GM12878 (cell line): ENCODE results near the gene EIF2S1. TPM values are rescaled to one million over a fixed set of nuclear protein-coding genes. Genes with fewer than 3 reads are reported as not detected.

Source experiments
- ATAC-seq: fragments of 200-7000 bp; cut with Tn5 transposase; 3 replicates; pipeline ENCODE4 v1.9.1; 2020; ENCODE audit warnings: mild to moderate bottlenecking, moderate library complexity
- BruUV-seq: library from RNA; stranded (reverse); fragments of 400-500 nt; replicated peaks from 2 replicates; lab custom pipeline; 2021; lab: Mats Ljungman, UMichigan
- CTCF ChIA-PET: fragments of 300-600 bp; sonication (Branson Sonifier 250); formaldehyde crosslinking; extraction: SDS; loops from one replicate; lab custom pipeline; 2021; ENCODE audit warnings: inconsistent platforms; lab: Yijun Ruan, JAX
- POLR2A ChIA-PET: fragments of 350-600 bp; formaldehyde crosslinking; extraction: SDS; loops from one replicate; lab custom pipeline; 2021; ENCODE audit warnings: inconsistent platforms; lab: Charles Lee
- RAD21 ChIA-PET: fragments of 300-600 bp; sonication (Branson Sonifier 250); formaldehyde crosslinking; loops from one replicate; lab custom pipeline; 2023; ENCODE audit warnings: antibody characterized with exemption; ENCODE audit not compliant: unreplicated experiment; lab: Charles Lee
- SMC1A ChIA-PET: fragments of 300-600 bp; sonication (Branson Sonifier 250); formaldehyde crosslinking; loops from one replicate; lab custom pipeline; 2023; ENCODE audit not compliant: unreplicated experiment, uncharacterized antibody; lab: Charles Lee
- DNase-seq: peaks from one replicate; pipeline ENCODE4 v3.0.0-alpha.2; 2011; ENCODE audit warnings: low read depth, low spot score
- FAIRE-seq: peaks from 3 replicates; lab custom pipeline; 2011; peaks lifted over from hg19 to GRCh38; lab: Jason Lieb, UNC
- H2AFZ ChIP-seq: 2 replicates; pipeline ENCODE4 v1.6.0; 2011; ENCODE audit warnings: low read depth, low read length, control low read depth; ENCODE audit not compliant: control insufficient read depth
- H3K27ac ChIP-seq: 2 replicates; pipeline ENCODE4 v1.5.1; 2011; ENCODE audit warnings: control low read depth; ENCODE audit not compliant: control insufficient read depth, insufficient read depth
- H3K27me3 ChIP-seq, 2 experiments: replicated peaks in 1 of 2; 2 replicates each; pipeline versions ENCODE4 v1.6.0 to v1.6.1; 2011; ENCODE audit warnings: low read length in 1 of 2; ENCODE audit not compliant: control insufficient read depth in 2 of 2, insufficient read depth in 2 of 2
- H3K36me3 ChIP-seq, 2 experiments: 2 replicates each; pipeline ENCODE4 v1.5.1; 2011; ENCODE audit warnings: low read length in 1 of 2; ENCODE audit not compliant: control insufficient read depth in 2 of 2, insufficient read depth in 2 of 2
- H3K4me1 ChIP-seq: 2 replicates; pipeline ENCODE4 v1.6.1; 2011; ENCODE audit warnings: mild to moderate bottlenecking, low read length, moderate library complexity, mixed read lengths; ENCODE audit not compliant: control insufficient read depth, insufficient read depth
- H3K4me2 ChIP-seq: 2 replicates; pipeline ENCODE4 v1.6.0; 2011; ENCODE audit warnings: control low read depth; ENCODE audit not compliant: control insufficient read depth, insufficient read depth
- H3K4me3 ChIP-seq: fragments of 200-600 bp; sonication (generic); 2 replicates; pipeline ENCODE4 v1.5.1; 2016
- H3K79me2 ChIP-seq: 2 replicates; pipeline ENCODE4 v1.6.0; 2011; ENCODE audit warnings: low read length; ENCODE audit not compliant: control insufficient read depth, insufficient read depth
- H3K9ac ChIP-seq: 2 replicates; pipeline ENCODE4 v1.8.0; 2011; ENCODE audit warnings: low read length, control low read depth, mixed read lengths; ENCODE audit not compliant: control insufficient read depth, insufficient read depth
- H3K9me3 ChIP-seq: replicated peaks from 3 replicates; pipeline ENCODE4 v1.5.1; 2011; ENCODE audit warnings: mild to moderate bottlenecking, low read length; ENCODE audit not compliant: control insufficient read depth, insufficient read depth
- H4K20me1 ChIP-seq: 2 replicates; pipeline ENCODE4 v1.6.0; 2011; ENCODE audit not compliant: control insufficient read depth, insufficient read depth
- BHLHE40 ChIP-seq, 2 experiments: fragments of 450-650 bp in 1 of 2; IDR thresholded peaks; 2 replicates each; pipeline ENCODE4 v1.6.1; 2011 to 2017; ENCODE audit warnings: low read depth in 2 of 2, borderline replicate concordance in 1 of 2, improper control_type of control experiment in 1 of 2, low read length in 1 of 2, mild to moderate bottlenecking in 1 of 2
- CBX5 ChIP-seq: sonication (generic); IDR thresholded peaks from 2 replicates; pipeline ENCODE4 v1.6.1; 2016; ENCODE audit warnings: low read depth, moderate library complexity, mild to moderate bottlenecking, inconsistent platforms
- ESRRA ChIP-seq: IDR thresholded peaks from 2 replicates; pipeline ENCODE4 v1.6.1; 2012; ENCODE audit warnings: mild to moderate bottlenecking, low read length, improper control_type of control experiment
- GATAD2B ChIP-seq: fragments of 450-650 bp; conservative IDR thresholded peaks from 2 replicates; pipeline ENCODE4 v1.6.1; 2017; ENCODE audit warnings: low read depth, mild to moderate bottlenecking, moderate library complexity
- IKZF2 ChIP-seq, 2 experiments: fragments of 450-650 bp; IDR thresholded peaks; 2 replicates each; pipeline ENCODE4 v1.6.1; 2017; ENCODE audit warnings: mild to moderate bottlenecking in 2 of 2, moderate library complexity in 2 of 2
- KDM1A ChIP-seq: fragments of 200-600 bp; sonication (generic); IDR thresholded peaks from 2 replicates; pipeline ENCODE4 v1.6.1; 2016; ENCODE audit warnings: borderline replicate concordance
- LARP7 ChIP-seq: fragments of 450-650 bp; IDR thresholded peaks from 2 replicates; pipeline ENCODE4 v1.6.1; 2017; ENCODE audit warnings: mild to moderate bottlenecking
- NR2C1 ChIP-seq: fragments of 450-650 bp; IDR thresholded peaks from 2 replicates; pipeline ENCODE4 v1.6.1; 2017; ENCODE audit warnings: antibody characterized with exemption, mild to moderate bottlenecking, moderate library complexity
- POLR2A ChIP-seq: IDR thresholded peaks from 2 replicates; pipeline ENCODE4 v1.6.1; 2011; ENCODE audit warnings: low read depth, mild to moderate bottlenecking, low read length
- RCOR1 ChIP-seq: conservative IDR thresholded peaks from 2 replicates; pipeline ENCODE4 v1.6.1; 2012; ENCODE audit warnings: low read depth, low read length, improper control_type of control experiment
- SMARCA5 ChIP-seq: fragments of 450-650 bp; IDR thresholded peaks from 2 replicates; pipeline ENCODE4 v1.6.1; 2017; ENCODE audit warnings: mild to moderate bottlenecking
- SREBF1 ChIP-seq: IDR thresholded peaks from 2 replicates; pipeline ENCODE4 v1.6.1; 2012; ENCODE audit warnings: mild to moderate bottlenecking, low read length
- STAT1 ChIP-seq: fragments of 450-650 bp; conservative IDR thresholded peaks from 2 replicates; pipeline ENCODE4 v1.6.1; 2014; ENCODE audit warnings: antibody characterized with exemption, mild to moderate bottlenecking
- TARDBP ChIP-seq: IDR thresholded peaks from 2 replicates; pipeline ENCODE4 v1.6.1; 2016; ENCODE audit warnings: borderline replicate concordance
- WGBS: methylation state at CpG from one replicate; pipeline ENCODE4 v1.1.6; 2016; ENCODE audit warnings: low lambda C conversion rate; ENCODE audit not compliant: insufficient replicate concordance, insufficient coverage; ENCODE audit errors: missing lambda C conversion rate; 5-methylcytosine and 5-hydroxymethylcytosine counted together
- in situ Hi-C: fragments of 300-500 bp; cut with MboI; formaldehyde crosslinking; loops from 9 replicates; pipeline ENCODE4 v1.14.3; 2018; ENCODE audit warnings: mixed read lengths
- intact Hi-C: fragments of 100-400 bp; cut with micrococcal nuclease; formaldehyde crosslinking; loops from one replicate; pipeline ENCODE4 v1.14.2; 2022; ENCODE audit not compliant: unreplicated experiment
- polyA plus RNA-seq, 11 experiments: library from polyadenylated mRNA; depleted of rRNA in 4 of 11; unstranded in 6 of 11; stranded (reverse) in 5 of 11; fragments of >200 nt; fragmentation: Nextera tagmentation in 4 of 11; fragmentation: Illumina TruSeq in 1 of 11; extraction: Ambion mirVana in 4 of 11; extraction: Trizol in 1 of 11; gene quantifications; 1 replicate in 1 of 11; 2 replicates in 10 of 11; pipeline versions ENCODE4 v1.2.1 to v1.2.3, GENCODE V29; 2011 to 2016; ENCODE audit warnings: inconsistent platforms in 2 of 11, missing spikeins in 2 of 11, low read depth in 1 of 11
- total RNA-seq, 4 experiments: library from RNA; depleted of rRNA in 3 of 4; stranded (reverse); fragments of >200 nt in 3 of 4; fragmentation: Illumina TruSeq in 1 of 4; extraction: Trizol in 1 of 4; gene quantifications; 2 replicates each; pipeline versions ENCODE4 v1.2.1 to v1.2.3, GENCODE V29; 2013 to 2021
- TF ChIP-seq, protein P1 (sequence below): fragments of 450-650 bp; IDR thresholded peaks from 2 replicates; pipeline ENCODE4 v1.6.1; 2016; ENCODE audit warnings: mild to moderate bottlenecking
- TF ChIP-seq, protein P2 (sequence below): fragments of 450-650 bp; IDR thresholded peaks from 2 replicates; pipeline ENCODE4 v1.6.1; 2017; ENCODE audit warnings: mild to moderate bottlenecking, moderate library complexity
- TF ChIP-seq, protein P3 (sequence below): IDR thresholded peaks from 2 replicates; pipeline ENCODE4 v1.6.1; 2011; ENCODE audit warnings: mild to moderate bottlenecking, low read depth, low read length, moderate library complexity; ENCODE audit not compliant: insufficient replicate concordance

The EIF2S1 gene
- total and polyA plus RNA-seq, 10 of the 15 experiments (the other 5 are each of a cell fraction or from before 2014, with no cell fraction given): 155 to 563 (median 262) TPM

DNA sequence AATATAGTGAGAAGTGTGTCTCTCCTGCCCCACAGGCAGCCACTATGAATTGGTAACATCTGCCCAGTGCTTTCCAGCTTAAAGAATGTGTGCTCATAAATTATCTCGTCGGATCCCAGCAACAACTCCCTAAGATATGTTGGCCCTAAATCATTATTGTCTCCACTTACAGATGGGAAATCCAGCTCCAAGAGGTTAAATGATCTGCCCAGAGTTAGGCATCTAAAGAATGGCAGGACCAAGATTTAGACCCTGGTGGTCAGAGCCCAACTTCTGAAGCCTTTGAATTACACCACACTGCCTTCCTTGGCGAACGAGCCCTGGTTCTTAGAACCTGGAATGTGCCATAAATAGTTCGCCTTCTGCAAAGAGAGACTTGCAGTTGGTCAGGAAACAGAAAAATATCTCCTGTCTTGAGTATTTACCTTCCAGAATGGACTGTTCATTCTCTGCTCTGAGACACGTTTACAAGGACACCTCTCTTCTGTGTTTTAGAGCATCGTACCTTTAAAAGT, 72.0 kb downstream of the EIF2S1 start:
- no TSS peak for BruUV-seq
- Histone ChIP-seq H3K4me2 (no peak overlapping the region), H3K27ac (no peak overlapping the region), H4K20me1 (no peaks in the 10 kb centered on the region), H3K9me3 (no peaks in the 10 kb centered on the region), H2AFZ (no peak overlapping the region), H3K4me1 (no peaks in the 10 kb centered on the region), H3K9ac (no peak overlapping the region), H3K4me3 (no peak overlapping the region), H3K79me2 (no peaks in the 10 kb centered on the region), H3K36me3 (no peaks in the 10 kb centered on the region), H3K27me3 (peaks cover 0 to 2% of the 10 kb centered on the region in 2 experiments; a peak in 2 of 4 replicates)
- ChIA-PET SMC1A (interaction anchor here (0.6 to 10.2 kb wide), 4 partner anchors 16 to 140 kb away, joined by 3 to 185 read pairs (median 3); no protein-coding TSS in a partner anchor), CTCF (interaction anchor here (0.8 to 21.1 kb wide), 5 partner anchors 84 to 273 kb away, joined by 3 to 583 read pairs (median 6); no protein-coding TSS in a partner anchor), RAD21 (interaction anchor here (1.8 to 8.8 kb wide), 2 partner anchors 138 to 140 kb away, joined by 10 to 176 read pairs; no protein-coding TSS in a partner anchor), POLR2A (no interaction called here)
- FAIRE-seq: no peak
- intact Hi-C loops: no loop called here
- ATAC-seq: no peak
- no peak for DNase-seq
- 49% methylated on average over 7 of the region's 7 CpGs for WGBS
- in situ Hi-C loops: no loop called here
- TF ChIP-seq GATAD2B (no peak), IKZF2 (IDR thresholded peaks at IDR 0.05) (no peak), NR2C1 (no peak), LARP7 (no peak), POLR2A (no peak), ESRRA (no peak), KDM1A (no peak), SMARCA5 (no peak), SREBF1 (no peak), STAT1 (no peak), BHLHE40 (IDR thresholded peaks at IDR 0.05; ENCODE audit: borderline replicate concordance in 1 of 2, low read depth in 2 of 2, low read length in 1 of 2) (no peak), CBX5 (no peak), RCOR1 (no peak), TARDBP (no peak)
- TF ChIP-seq, protein P1, sequence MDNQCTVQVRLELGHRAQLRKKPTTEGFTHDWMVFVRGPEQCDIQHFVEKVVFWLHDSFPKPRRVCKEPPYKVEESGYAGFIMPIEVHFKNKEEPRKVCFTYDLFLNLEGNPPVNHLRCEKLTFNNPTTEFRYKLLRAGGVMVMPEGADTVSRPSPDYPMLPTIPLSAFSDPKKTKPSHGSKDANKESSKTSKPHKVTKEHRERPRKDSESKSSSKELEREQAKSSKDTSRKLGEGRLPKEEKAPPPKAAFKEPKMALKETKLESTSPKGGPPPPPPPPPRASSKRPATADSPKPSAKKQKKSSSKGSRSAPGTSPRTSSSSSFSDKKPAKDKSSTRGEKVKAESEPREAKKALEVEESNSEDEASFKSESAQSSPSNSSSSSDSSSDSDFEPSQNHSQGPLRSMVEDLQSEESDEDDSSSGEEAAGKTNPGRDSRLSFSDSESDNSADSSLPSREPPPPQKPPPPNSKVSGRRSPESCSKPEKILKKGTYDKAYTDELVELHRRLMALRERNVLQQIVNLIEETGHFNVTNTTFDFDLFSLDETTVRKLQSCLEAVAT: no peak
- TF ChIP-seq, protein P2, sequence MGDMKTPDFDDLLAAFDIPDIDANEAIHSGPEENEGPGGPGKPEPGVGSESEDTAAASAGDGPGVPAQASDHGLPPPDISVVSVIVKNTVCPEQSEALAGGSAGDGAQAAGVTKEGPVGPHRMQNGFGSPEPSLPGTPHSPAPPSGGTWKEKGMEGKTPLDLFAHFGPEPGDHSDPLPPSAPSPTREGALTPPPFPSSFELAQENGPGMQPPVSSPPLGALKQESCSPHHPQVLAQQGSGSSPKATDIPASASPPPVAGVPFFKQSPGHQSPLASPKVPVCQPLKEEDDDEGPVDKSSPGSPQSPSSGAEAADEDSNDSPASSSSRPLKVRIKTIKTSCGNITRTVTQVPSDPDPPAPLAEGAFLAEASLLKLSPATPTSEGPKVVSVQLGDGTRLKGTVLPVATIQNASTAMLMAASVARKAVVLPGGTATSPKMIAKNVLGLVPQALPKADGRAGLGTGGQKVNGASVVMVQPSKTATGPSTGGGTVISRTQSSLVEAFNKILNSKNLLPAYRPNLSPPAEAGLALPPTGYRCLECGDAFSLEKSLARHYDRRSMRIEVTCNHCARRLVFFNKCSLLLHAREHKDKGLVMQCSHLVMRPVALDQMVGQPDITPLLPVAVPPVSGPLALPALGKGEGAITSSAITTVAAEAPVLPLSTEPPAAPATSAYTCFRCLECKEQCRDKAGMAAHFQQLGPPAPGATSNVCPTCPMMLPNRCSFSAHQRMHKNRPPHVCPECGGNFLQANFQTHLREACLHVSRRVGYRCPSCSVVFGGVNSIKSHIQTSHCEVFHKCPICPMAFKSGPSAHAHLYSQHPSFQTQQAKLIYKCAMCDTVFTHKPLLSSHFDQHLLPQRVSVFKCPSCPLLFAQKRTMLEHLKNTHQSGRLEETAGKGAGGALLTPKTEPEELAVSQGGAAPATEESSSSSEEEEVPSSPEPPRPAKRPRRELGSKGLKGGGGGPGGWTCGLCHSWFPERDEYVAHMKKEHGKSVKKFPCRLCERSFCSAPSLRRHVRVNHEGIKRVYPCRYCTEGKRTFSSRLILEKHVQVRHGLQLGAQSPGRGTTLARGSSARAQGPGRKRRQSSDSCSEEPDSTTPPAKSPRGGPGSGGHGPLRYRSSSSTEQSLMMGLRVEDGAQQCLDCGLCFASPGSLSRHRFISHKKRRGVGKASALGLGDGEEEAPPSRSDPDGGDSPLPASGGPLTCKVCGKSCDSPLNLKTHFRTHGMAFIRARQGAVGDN: no peak
- TF ChIP-seq, protein P3, sequence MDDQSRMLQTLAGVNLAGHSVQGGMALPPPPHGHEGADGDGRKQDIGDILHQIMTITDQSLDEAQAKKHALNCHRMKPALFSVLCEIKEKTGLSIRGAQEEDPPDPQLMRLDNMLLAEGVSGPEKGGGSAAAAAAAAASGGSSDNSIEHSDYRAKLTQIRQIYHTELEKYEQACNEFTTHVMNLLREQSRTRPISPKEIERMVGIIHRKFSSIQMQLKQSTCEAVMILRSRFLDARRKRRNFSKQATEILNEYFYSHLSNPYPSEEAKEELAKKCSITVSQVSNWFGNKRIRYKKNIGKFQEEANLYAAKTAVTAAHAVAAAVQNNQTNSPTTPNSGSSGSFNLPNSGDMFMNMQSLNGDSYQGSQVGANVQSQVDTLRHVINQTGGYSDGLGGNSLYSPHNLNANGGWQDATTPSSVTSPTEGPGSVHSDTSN: no peak
